Stimulated activated CD8-positive, alpha-beta memory T cell treated with anti-CD3 and anti-CD28 coated beads, Interleukin-7, amount 100 ng/mL, for 24 hours (primary cell): ENCODE results near the gene ODAPH.

ENCODE experiments used
- DNase-seq: peaks from one replicate; pipeline ENCODE4 v3.0.0-alpha.2; 2020; ENCODE audit warnings: low read depth

Gene ODAPH

GRCh38 chr4:75544870-75545269 lies 11.0 kb upstream of the ODAPH start:
- DNase-seq = no peak

GRCh38 chr4:75545526-75545925 lies 10.3 kb upstream of the ODAPH start:
- DNase-seq = no peak

GRCh38 chr4:75547647-75548387 lies 8.0 kb upstream of the ODAPH start:
- DNase-seq = no peak

DNA sequence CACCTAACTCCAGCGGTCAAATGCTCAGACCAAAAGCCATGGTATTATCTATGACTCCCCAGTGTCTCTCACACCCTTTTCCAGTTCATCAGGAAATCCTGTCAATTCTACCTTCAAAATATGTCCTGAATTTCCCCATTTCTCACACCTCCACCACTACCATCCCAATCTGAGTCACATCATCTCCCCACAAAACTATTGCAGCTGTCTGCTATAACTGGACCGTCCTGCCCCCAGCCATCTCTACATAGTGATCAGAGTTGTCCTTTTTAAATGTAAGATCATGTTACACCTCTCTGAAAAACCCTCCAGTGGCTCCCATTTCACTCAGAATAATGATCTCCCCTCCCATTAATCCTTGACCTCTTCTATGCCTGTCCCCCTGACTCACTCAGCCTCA lies 6.8 kb upstream of the ODAPH start:
- DNase-seq = no peak

DNA sequence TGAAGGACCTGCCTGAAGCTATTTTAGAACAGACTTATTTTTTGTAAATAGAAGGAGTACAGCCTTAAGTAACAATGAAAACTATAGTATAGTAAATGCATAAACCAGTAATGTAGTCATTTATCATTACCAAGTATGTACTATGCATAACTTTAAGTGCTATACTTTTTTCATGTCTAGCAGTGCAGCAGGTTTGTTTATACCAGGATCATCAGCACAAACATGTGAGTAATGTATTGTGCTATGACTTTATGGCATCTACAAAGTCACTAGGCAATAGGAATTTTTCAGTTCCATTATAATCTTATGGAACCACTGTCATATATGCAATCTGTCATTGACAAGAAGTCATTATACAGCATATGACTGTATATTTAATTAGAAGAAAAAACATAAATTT lies 3.4 kb upstream of the ODAPH start:
- no peak for DNase-seq

DNA sequence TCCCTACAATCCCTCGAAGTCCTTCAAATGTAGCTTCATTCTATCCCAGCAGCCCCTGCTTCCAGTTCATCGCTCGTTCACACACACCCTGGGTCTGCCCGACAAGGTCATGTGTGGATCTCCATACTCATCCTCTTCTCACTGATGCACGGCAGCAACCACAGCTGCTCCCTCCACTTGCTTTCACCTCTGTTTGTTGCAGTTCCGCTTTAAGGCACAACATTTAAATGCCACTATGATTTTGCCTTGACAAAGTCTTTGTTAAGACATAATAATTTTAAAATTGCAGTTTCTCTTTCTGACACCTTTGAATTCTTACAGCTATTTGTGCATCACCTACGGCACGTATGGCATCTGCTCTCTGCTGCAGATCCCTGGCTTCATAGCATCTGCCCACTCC lies 1.8 kb downstream of the ODAPH start:
- no peak for DNase-seq

- DNase-seq = no peak
Measured at GRCh38 chr4:75561789-75562188, 5.9 kb downstream of the ODAPH start.

DNA sequence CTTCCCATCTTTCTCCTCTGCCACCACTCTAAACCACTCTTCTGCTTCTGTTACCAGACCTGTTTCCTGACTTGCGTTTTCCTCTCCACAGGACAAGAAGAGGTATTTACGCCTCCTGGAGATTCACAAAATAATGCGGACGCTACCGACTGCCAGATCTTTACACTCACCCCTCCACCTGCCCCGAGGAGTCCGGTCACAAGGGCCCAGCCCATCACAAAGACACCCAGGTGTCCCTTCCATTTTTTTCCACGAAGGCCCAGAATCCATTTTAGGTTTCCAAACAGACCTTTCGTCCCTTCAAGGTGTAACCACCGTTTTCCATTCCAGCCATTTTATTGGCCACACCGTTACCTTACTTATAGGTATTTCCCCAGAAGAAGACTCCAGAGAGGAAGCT lies 8.2 kb downstream of the ODAPH start:
- DNase-seq = no peak

GRCh38 chr4:75565481-75565880 lies 9.6 kb downstream of the ODAPH start:
- no peak for DNase-seq

DNA sequence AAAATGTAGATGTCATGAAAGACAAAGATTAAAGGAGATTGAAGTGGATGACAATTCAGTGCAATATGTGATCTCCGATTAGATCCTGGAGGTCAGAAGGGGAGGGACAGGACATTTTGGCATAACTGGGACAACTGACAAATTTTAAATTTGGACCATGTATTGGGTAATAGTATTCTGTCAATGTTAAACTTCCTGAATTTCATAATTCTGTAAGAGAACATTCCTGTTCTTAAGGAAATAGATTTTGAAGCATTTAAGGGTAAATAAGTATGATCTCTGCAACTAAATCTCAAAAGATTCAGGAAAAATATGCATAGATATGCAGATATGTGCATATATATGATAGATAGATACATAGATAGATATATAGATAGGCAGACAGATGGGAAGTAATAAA lies 11.0 kb downstream of the ODAPH start:
- no peak for DNase-seq

GRCh38 chr4:75567725-75568124 lies 11.9 kb downstream of the ODAPH start:
- DNase-seq = no peak

DNA sequence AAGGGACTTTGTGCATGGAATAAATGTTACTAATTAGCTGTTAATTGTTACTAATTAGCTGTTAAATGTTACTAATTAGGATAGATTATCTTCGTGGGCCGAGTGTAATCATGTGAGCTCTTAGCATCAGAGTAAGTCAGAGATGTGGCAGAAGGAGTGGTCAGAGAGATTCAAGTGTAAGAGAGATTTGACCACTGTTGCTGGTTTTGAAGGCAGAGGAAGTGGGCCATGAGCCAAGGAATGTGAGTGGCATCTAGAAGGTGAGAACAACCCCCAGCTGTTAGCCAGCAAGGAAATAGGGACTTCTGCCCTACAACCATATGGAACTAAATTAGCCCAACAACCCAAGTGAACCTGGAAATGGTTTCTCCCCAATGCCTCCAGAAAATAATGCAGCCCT lies 28.2 kb downstream of the ODAPH start:
- DNase-seq = no peak

- DNase-seq = no peak
Measured at GRCh38 chr4:75593393-75593792, 37.5 kb downstream of the ODAPH start.

- no peak for DNase-seq
Measured at GRCh38 chr4:75596061-75596460, 40.2 kb downstream of the ODAPH start.

- no peak for DNase-seq
Measured at GRCh38 chr4:75598390-75598789, 42.5 kb downstream of the ODAPH start.

DNA sequence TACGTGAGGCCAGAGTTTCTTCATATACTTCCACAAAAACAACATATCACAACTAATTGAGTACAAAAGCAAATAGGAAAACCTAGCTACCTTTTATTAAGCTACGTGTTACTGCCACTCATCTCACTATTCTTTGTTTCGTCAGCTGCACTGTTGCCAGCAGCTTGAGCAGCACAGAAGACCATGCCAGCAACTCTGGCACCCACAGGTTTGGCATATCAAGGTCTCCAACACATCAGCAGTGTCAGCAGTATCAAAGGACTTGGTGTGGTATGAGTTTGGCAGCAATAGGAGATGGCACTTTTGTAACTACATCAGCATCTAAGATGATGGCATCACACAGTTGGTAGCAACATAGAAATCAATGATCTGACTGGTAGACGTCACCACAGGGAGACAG lies 43.8 kb downstream of the ODAPH start:
- no peak for DNase-seq

DNA sequence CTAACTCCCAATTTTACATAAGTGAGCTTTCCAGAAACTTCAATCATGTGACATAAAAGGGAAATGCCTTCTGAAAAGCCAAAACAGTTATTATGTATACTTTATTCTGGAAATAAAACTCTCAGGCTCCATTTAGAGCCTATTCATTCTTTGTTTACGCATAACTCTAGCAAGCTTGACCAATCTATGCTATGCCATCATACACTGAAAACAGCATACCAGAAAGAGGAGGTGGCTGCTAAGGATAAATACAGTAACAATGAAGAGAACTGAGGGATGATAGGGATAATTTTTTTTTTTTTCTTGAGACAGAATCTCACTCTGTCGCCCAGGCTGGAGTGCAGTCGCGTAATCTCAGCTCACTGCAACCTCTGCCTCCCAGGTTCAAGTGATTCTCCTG lies 50.1 kb downstream of the ODAPH start:
- no peak for DNase-seq

DNA sequence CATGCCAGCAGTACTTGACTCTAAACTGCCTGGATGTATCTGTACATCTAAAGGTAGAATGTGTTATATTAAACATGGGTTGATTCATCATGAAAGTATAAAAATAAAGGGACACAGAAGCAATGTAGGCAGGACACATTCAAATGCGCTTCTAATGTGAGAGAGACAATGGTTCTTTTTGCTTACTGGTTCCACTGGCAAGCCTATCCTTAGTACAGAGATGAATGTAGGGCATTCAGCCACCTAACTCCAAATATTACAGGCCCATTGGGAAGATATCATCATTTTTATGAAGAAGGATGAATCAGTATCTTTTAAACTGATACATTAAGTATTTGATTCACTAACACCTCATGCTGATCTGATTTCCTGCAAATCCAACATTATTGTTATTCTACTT lies 56.4 kb downstream of the ODAPH start:
- no peak for DNase-seq
